ENCODE measurements around the gene C1orf52.
A peak's percentile ranks its signal among the peaks of the same experiment; 100 is the strongest.

Gene C1orf52

DNA sequence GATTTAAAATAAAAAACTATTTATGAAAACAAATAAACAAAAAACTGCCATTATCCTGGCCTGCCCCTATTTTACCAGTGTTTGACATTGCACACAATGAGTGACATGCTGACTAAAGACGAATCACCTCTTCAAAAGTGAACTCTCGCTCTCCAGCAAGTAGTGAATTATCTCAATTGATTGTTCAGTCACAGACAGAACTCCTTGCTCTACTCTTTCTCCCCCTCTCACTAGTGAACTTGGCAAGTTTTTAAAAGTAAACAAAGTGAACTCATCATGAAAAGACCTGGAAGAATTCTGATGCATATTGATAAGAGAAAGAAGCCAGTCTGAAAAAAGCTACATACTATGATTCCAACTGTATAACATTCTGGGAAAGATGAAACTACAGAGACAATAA, 4.7 kb upstream of the C1orf52 start:
- H3K27ac ChIP-seq (replicated peaks), result no peak overlapping the region
- no peaks in the 10 kb centered on the region for H3K27me3 ChIP-seq (ENCODE audit: insufficient read depth, poor library complexity, severe bottlenecking)
- no peak for DNase-seq (ENCODE audit: low read depth in 1 of 2, low spot score in 1 of 2)
- H3K4me3 ChIP-seq (replicated peaks; ENCODE audit: insufficient read depth, low read length), result no peak overlapping the region
- TF ChIP-seq, protein P1, sequence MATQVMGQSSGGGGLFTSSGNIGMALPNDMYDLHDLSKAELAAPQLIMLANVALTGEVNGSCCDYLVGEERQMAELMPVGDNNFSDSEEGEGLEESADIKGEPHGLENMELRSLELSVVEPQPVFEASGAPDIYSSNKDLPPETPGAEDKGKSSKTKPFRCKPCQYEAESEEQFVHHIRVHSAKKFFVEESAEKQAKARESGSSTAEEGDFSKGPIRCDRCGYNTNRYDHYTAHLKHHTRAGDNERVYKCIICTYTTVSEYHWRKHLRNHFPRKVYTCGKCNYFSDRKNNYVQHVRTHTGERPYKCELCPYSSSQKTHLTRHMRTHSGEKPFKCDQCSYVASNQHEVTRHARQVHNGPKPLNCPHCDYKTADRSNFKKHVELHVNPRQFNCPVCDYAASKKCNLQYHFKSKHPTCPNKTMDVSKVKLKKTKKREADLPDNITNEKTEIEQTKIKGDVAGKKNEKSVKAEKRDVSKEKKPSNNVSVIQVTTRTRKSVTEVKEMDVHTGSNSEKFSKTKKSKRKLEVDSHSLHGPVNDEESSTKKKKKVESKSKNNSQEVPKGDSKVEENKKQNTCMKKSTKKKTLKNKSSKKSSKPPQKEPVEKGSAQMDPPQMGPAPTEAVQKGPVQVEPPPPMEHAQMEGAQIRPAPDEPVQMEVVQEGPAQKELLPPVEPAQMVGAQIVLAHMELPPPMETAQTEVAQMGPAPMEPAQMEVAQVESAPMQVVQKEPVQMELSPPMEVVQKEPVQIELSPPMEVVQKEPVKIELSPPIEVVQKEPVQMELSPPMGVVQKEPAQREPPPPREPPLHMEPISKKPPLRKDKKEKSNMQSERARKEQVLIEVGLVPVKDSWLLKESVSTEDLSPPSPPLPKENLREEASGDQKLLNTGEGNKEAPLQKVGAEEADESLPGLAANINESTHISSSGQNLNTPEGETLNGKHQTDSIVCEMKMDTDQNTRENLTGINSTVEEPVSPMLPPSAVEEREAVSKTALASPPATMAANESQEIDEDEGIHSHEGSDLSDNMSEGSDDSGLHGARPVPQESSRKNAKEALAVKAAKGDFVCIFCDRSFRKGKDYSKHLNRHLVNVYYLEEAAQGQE (IDR thresholded peaks at IDR 0.05; ENCODE audit: insufficient replicate concordance, low read depth), result no peak
- TF ChIP-seq, protein P2, sequence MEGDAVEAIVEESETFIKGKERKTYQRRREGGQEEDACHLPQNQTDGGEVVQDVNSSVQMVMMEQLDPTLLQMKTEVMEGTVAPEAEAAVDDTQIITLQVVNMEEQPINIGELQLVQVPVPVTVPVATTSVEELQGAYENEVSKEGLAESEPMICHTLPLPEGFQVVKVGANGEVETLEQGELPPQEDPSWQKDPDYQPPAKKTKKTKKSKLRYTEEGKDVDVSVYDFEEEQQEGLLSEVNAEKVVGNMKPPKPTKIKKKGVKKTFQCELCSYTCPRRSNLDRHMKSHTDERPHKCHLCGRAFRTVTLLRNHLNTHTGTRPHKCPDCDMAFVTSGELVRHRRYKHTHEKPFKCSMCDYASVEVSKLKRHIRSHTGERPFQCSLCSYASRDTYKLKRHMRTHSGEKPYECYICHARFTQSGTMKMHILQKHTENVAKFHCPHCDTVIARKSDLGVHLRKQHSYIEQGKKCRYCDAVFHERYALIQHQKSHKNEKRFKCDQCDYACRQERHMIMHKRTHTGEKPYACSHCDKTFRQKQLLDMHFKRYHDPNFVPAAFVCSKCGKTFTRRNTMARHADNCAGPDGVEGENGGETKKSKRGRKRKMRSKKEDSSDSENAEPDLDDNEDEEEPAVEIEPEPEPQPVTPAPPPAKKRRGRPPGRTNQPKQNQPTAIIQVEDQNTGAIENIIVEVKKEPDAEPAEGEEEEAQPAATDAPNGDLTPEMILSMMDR (IDR thresholded peaks at IDR 0.05; ENCODE audit: insufficient read depth, low read length), result no peak
- no peak for TF ChIP-seq POLR2AphosphoS5 (IDR thresholded peaks at IDR 0.05; ENCODE audit: low read depth)
- no peak for TF ChIP-seq SPI1 (IDR thresholded peaks at IDR 0.05; ENCODE audit: borderline replicate concordance, low read depth)
- no peak for TF ChIP-seq GABPA (IDR thresholded peaks at IDR 0.05; ENCODE audit: low read depth)

DNA sequence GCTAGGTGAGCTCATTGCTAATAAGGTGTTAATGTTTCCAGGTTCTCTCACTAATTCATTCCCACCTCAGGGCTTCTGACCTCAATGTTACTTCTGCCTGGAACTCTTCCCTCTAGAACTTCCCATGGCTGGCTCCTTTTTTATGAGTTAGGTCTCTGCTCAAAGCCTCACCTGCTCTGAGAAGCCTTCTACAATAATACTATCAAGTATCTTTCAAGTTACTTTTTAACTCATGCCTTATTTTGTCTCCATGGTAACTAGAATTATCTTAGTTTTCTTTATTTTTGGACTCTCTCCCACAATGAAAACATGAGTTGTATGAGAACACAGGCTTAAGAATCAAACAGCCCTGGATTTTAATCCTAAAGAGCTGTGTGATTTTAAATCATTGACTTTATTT, 3.5 kb upstream of the C1orf52 start:
- H3K4me3 ChIP-seq (replicated peaks; ENCODE audit: insufficient read depth, low read length), result no peak overlapping the region
- no peak for DNase-seq (ENCODE audit: low read depth in 1 of 2, low spot score in 1 of 2)
- H3K27me3 ChIP-seq (ENCODE audit: insufficient read depth, poor library complexity, severe bottlenecking), result no peaks in the 10 kb centered on the region
- no peak overlapping the region for H3K27ac ChIP-seq (replicated peaks)
- TF ChIP-seq GABPA (IDR thresholded peaks at IDR 0.05; ENCODE audit: low read depth) (no peak), SPI1 (IDR thresholded peaks at IDR 0.05; ENCODE audit: borderline replicate concordance, low read depth) (no peak), POLR2AphosphoS5 (IDR thresholded peaks at IDR 0.05; ENCODE audit: low read depth) (no peak)
- TF ChIP-seq, protein P2 (IDR thresholded peaks at IDR 0.05; ENCODE audit: insufficient read depth, low read length), result no peak
- TF ChIP-seq, protein P1 (IDR thresholded peaks at IDR 0.05; ENCODE audit: insufficient replicate concordance, low read depth), result no peak

DNA sequence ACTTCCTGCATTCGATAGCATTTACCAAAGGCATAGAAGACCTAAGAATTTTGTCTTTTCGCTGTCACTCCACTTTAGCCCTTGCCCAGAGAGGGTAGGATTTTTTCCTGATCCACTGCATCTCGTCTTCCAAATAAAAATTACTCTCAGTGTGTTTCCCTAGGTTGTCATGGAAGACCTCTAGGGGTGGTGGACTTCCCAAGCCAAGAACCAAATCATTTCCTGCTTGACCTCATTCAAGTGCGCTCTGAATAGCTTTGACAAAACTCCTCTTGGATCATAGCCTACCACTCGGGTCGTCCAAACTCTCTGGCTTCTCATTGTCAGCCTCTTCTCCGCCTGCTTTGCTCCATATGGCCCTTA, 431 bp upstream of the C1orf52 start:
- Histone ChIP-seq H3K27me3 (ENCODE audit: insufficient read depth, poor library complexity, severe bottlenecking) (no peaks in the 10 kb centered on the region), H3K4me3 (replicated peaks; ENCODE audit: insufficient read depth, low read length) (peak overlapping the region; percentile 84), H3K27ac (replicated peaks) (no peak overlapping the region; the same call in 1 of the 2 replicates)
- DNase-seq (ENCODE audit: low read depth in 1 of 2, low spot score in 1 of 2), result no peak
- TF ChIP-seq, protein P1 (IDR thresholded peaks at IDR 0.05; ENCODE audit: insufficient replicate concordance, low read depth), result no peak
- no peak for TF ChIP-seq POLR2AphosphoS5 (IDR thresholded peaks at IDR 0.05; ENCODE audit: low read depth)
- TF ChIP-seq GABPA (IDR thresholded peaks at IDR 0.05; ENCODE audit: low read depth), result no peak
- no peak for TF ChIP-seq SPI1 (IDR thresholded peaks at IDR 0.05; ENCODE audit: borderline replicate concordance, low read depth)
- TF ChIP-seq, protein P2 (IDR thresholded peaks at IDR 0.05; ENCODE audit: insufficient read depth, low read length), result no peak
